ENCODE data around the gene RAB11A. TPM values are rescaled to one million over a fixed set of nuclear protein-coding genes. Genes with fewer than 3 reads are reported as not detected.

Gene RAB11A
- total and polyA plus RNA-seq, 9 of the 15 experiments (the other 6 are each of a cell fraction or from before 2014, with no cell fraction given), result 129 to 369 (median 245) TPM

GRCh38 chr15:65832549-65833364 is 36.5 kb upstream of the RAB11A start (continued):
- TF ChIP-seq CTCFL (IDR thresholded peaks at IDR 0.05; ENCODE audit: borderline replicate concordance, insufficient read depth, low read depth, low read length, poor library complexity, severe bottlenecking), result no peak
- TF ChIP-seq, protein P1, sequence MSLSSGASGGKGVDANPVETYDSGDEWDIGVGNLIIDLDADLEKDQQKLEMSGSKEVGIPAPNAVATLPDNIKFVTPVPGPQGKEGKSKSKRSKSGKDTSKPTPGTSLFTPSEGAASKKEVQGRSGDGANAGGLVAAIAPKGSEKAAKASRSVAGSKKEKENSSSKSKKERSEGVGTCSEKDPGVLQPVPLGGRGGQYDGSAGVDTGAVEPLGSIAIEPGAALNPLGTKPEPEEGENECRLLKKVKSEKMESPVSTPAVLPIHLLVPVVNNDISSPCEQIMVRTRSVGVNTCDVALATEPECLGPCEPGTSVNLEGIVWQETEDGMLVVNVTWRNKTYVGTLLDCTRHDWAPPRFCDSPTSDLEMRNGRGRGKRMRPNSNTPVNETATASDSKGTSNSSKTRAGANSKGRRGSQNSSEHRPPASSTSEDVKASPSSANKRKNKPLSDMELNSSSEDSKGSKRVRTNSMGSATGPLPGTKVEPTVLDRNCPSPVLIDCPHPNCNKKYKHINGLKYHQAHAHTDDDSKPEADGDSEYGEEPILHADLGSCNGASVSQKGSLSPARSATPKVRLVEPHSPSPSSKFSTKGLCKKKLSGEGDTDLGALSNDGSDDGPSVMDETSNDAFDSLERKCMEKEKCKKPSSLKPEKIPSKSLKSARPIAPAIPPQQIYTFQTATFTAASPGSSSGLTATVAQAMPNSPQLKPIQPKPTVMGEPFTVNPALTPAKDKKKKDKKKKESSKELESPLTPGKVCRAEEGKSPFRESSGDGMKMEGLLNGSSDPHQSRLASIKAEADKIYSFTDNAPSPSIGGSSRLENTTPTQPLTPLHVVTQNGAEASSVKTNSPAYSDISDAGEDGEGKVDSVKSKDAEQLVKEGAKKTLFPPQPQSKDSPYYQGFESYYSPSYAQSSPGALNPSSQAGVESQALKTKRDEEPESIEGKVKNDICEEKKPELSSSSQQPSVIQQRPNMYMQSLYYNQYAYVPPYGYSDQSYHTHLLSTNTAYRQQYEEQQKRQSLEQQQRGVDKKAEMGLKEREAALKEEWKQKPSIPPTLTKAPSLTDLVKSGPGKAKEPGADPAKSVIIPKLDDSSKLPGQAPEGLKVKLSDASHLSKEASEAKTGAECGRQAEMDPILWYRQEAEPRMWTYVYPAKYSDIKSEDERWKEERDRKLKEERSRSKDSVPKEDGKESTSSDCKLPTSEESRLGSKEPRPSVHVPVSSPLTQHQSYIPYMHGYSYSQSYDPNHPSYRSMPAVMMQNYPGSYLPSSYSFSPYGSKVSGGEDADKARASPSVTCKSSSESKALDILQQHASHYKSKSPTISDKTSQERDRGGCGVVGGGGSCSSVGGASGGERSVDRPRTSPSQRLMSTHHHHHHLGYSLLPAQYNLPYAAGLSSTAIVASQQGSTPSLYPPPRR (CRISPR knock-in tag; IDR thresholded peaks at IDR 0.05; ENCODE audit: borderline replicate concordance), result no peak
- no peak for TF ChIP-seq ZNF12 (CRISPR knock-in tag; IDR thresholded peaks at IDR 0.05)
- TF ChIP-seq DACH1 (IDR thresholded peaks at IDR 0.05; ENCODE audit: partially characterized antibody), result no peak
- no peak for TF ChIP-seq GTF3C2 (IDR thresholded peaks at IDR 0.05; ENCODE audit: borderline replicate concordance, extremely low read depth, insufficient read length)
- 0 out of 2 replicates have a peak, but pooled peaks have one; percentile 26 for TF ChIP-seq ETV5 (CRISPR knock-in tag; IDR thresholded peaks at IDR 0.05; ENCODE audit: low read depth)
- 0 out of 2 replicates have a peak, but pooled peaks have one; percentile 30 for TF ChIP-seq MECOM (CRISPR knock-in tag; IDR thresholded peaks at IDR 0.05)
- TF ChIP-seq PATZ1 (CRISPR knock-in tag; IDR thresholded peaks at IDR 0.05; ENCODE audit: borderline replicate concordance), result no peak
- no peak for TF ChIP-seq ZBTB7A (IDR thresholded peaks at IDR 0.05; ENCODE audit: borderline replicate concordance, control insufficient read depth, low read depth, low read length)
- TF ChIP-seq SIX5 (IDR thresholded peaks at IDR 0.05; ENCODE audit: borderline replicate concordance in 1 of 2, insufficient read depth in 1 of 2, low read depth in 1 of 2, low read length in 2 of 2), result no peak
- TF ChIP-seq ZBTB26 (CRISPR knock-in tag; IDR thresholded peaks at IDR 0.05), result no peak

Measured in K562 (cell line).